ENCODE measurements around the gene TRAM2.

DNA sequence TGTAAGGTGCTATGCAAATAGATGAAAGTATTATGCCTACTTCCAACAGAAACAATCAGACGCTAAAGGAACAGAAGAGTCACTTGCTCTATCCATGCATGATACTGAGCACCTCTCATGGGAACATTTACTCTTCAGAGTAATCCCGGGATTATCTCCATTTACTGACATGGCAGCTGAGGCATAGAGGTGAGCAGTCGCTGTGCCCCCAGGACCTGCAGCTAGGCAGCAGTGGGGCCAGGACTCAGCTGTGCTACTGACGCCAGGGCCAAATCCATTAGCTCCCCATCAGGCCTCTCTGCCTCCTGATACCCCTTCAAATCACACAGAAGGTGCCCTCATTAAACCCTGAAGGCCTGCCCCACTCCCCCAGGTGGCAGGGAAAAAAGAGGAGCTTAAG is 51.9 kb downstream of the TRAM2 start:
- TF ChIP-seq MYC (CRISPR knock-in tag; IDR thresholded peaks at IDR 0.05; ENCODE audit: borderline replicate concordance): no peak
- TF ChIP-seq ZBTB21 (CRISPR knock-in tag; IDR thresholded peaks at IDR 0.05): no peak
- no peak for TF ChIP-seq REPIN1 (CRISPR knock-in tag; IDR thresholded peaks at IDR 0.05; ENCODE audit: borderline replicate concordance, low read depth)
- no peak for TF ChIP-seq POLR2AphosphoS5 (IDR thresholded peaks at IDR 0.05; ENCODE audit: low read depth, low read length)
- TF ChIP-seq ZNF121 (CRISPR knock-in tag; IDR thresholded peaks at IDR 0.05): no peak
- TF ChIP-seq ESRRA (CRISPR knock-in tag; IDR thresholded peaks at IDR 0.05; ENCODE audit: low read depth): no peak
- TF ChIP-seq, protein P1, sequence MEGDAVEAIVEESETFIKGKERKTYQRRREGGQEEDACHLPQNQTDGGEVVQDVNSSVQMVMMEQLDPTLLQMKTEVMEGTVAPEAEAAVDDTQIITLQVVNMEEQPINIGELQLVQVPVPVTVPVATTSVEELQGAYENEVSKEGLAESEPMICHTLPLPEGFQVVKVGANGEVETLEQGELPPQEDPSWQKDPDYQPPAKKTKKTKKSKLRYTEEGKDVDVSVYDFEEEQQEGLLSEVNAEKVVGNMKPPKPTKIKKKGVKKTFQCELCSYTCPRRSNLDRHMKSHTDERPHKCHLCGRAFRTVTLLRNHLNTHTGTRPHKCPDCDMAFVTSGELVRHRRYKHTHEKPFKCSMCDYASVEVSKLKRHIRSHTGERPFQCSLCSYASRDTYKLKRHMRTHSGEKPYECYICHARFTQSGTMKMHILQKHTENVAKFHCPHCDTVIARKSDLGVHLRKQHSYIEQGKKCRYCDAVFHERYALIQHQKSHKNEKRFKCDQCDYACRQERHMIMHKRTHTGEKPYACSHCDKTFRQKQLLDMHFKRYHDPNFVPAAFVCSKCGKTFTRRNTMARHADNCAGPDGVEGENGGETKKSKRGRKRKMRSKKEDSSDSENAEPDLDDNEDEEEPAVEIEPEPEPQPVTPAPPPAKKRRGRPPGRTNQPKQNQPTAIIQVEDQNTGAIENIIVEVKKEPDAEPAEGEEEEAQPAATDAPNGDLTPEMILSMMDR (CRISPR knock-in tag; IDR thresholded peaks at IDR 0.05): no peak
- TF ChIP-seq LCORL (IDR thresholded peaks at IDR 0.05): no peak
- TF ChIP-seq LCORL (CRISPR knock-in tag; IDR thresholded peaks at IDR 0.05): no peak
- TF ChIP-seq, protein P2, sequence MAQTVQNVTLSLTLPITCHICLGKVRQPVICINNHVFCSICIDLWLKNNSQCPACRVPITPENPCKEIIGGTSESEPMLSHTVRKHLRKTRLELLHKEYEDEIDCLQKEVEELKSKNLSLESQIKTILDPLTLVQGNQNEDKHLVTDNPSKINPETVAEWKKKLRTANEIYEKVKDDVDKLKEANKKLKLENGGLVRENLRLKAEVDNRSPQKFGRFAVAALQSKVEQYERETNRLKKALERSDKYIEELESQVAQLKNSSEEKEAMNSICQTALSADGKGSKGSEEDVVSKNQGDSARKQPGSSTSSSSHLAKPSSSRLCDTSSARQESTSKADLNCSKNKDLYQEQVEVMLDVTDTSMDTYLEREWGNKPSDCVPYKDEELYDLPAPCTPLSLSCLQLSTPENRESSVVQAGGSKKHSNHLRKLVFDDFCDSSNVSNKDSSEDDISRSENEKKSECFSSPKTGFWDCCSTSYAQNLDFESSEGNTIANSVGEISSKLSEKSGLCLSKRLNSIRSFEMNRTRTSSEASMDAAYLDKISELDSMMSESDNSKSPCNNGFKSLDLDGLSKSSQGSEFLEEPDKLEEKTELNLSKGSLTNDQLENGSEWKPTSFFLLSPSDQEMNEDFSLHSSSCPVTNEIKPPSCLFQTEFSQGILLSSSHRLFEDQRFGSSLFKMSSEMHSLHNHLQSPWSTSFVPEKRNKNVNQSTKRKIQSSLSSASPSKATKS (CRISPR knock-in tag; IDR thresholded peaks at IDR 0.05): no peak
- TF ChIP-seq PHF8 (CRISPR knock-in tag; IDR thresholded peaks at IDR 0.05): no peak

All from HepG2 (cell line).